Naive thymus-derived CD4-positive, alpha-beta T cell (primary cell): ENCODE data around the gene SIPA1. TPM values are rescaled to one million over a fixed set of nuclear protein-coding genes. Genes with fewer than 3 reads are reported as not detected.
A peak's percentile ranks its signal among the peaks of the same experiment; 100 is the strongest.

Source experiments
- ATAC-seq: fragments of 150-1000 bp; cut with Tn5 transposase; 2 replicates; pipeline ENCODE4 v1.10.0; 2021; ENCODE audit warnings: mild to moderate bottlenecking, moderate library complexity
- CTCF ChIA-PET: fragments of 350-600 bp; sonication (Branson Sonifier 250); formaldehyde crosslinking; loops from one replicate; lab custom pipeline; 2021; ENCODE audit warnings: antibody characterized with exemption; lab: Charles Lee
- POLR2A ChIA-PET: fragments of 350-600 bp; sonication (Branson Sonifier 250); formaldehyde crosslinking; loops from one replicate; lab custom pipeline; 2021; ENCODE audit warnings: antibody characterized with exemption, inconsistent platforms; lab: Charles Lee
- DNase-seq, 9 donors: peaks; one replicate each; pipeline versions ENCODE4 v3.0.0 to v3.0.0-alpha.2; 2020 to 2022; ENCODE audit warnings: mixed read lengths in 1 of 9
- H3K27ac ChIP-seq: one replicate; pipeline ENCODE4 v1.7.0; 2013; ENCODE audit warnings: mild to moderate bottlenecking, low read depth, low read length, moderate library complexity
- H3K27me3 ChIP-seq, 2 donors: one replicate each; pipeline ENCODE4 v1.7.0; 2013; ENCODE audit warnings: low read length in 2 of 2, mild to moderate bottlenecking in 2 of 2, moderate library complexity in 2 of 2; ENCODE audit not compliant: control insufficient read depth in 2 of 2, insufficient read depth in 2 of 2
- H3K36me3 ChIP-seq, 3 experiments: 1 replicate in 2 of 3; 2 replicates in 1 of 3; pipeline ENCODE4 v1.7.0; 2013; ENCODE audit warnings: low read length in 3 of 3, mild to moderate bottlenecking in 3 of 3, moderate library complexity in 1 of 3; ENCODE audit not compliant: insufficient read depth in 3 of 3, control insufficient read depth in 2 of 3
- H3K4me1 ChIP-seq, 2 donors: one replicate each; pipeline ENCODE4 v1.7.0; 2013; ENCODE audit warnings: low read length in 2 of 2, mild to moderate bottlenecking in 2 of 2, moderate library complexity in 1 of 2; ENCODE audit not compliant: control insufficient read depth in 2 of 2, insufficient read depth in 2 of 2
- H3K4me3 ChIP-seq: 2 replicates; pipeline ENCODE4 v1.7.0; 2013; ENCODE audit warnings: mild to moderate bottlenecking, low read length
- H3K9me3 ChIP-seq, 3 experiments: 1 replicate in 2 of 3; 2 replicates in 1 of 3; pipeline ENCODE4 v1.7.0; 2013; ENCODE audit warnings: low read length in 3 of 3; ENCODE audit not compliant: control insufficient read depth in 2 of 3
- H3K27ac Mint-ChIP-seq, 9 donors: one replicate each; pipeline ENCODE4 v1.8.0; 2020 to 2022; ENCODE audit warnings: mixed read lengths in 9 of 9, mild to moderate bottlenecking in 8 of 9, moderate library complexity in 5 of 9, inconsistent platforms in 2 of 9
- H3K27me3 Mint-ChIP-seq, 5 donors: one replicate each; pipeline ENCODE4 v1.8.0; 2021 to 2022; ENCODE audit warnings: mixed read lengths in 5 of 5, mild to moderate bottlenecking in 1 of 5
- H3K36me3 Mint-ChIP-seq, 5 donors: one replicate each; pipeline ENCODE4 v1.8.0; 2020 to 2022; ENCODE audit warnings: mixed read lengths in 5 of 5, mild to moderate bottlenecking in 3 of 5, inconsistent platforms in 1 of 5
- H3K4me1 Mint-ChIP-seq, 7 donors: one replicate each; pipeline ENCODE4 v1.8.0; 2020 to 2022; ENCODE audit warnings: mixed read lengths in 7 of 7, mild to moderate bottlenecking in 3 of 7, inconsistent platforms in 1 of 7
- H3K4me3 Mint-ChIP-seq, 10 donors: one replicate each; pipeline ENCODE4 v1.8.0; 2020 to 2022; ENCODE audit warnings: mild to moderate bottlenecking in 10 of 10, mixed read lengths in 10 of 10, moderate library complexity in 6 of 10, inconsistent platforms in 2 of 10
- H3K9me3 Mint-ChIP-seq, 11 donors: one replicate each; pipeline ENCODE4 v1.8.0; 2020 to 2022; ENCODE audit warnings: mixed read lengths in 11 of 11, mild to moderate bottlenecking in 4 of 11, inconsistent platforms in 1 of 11, moderate library complexity in 1 of 11
- intact Hi-C, 2 donors: fragments of 100-400 bp; cut with micrococcal nuclease; formaldehyde crosslinking; loops; one replicate each; pipeline ENCODE4 v1.15.1; 2023
- polyA plus RNA-seq, 2 donors: library from polyadenylated mRNA; unstranded; fragments of 300-500 nt; fragmentation: Illumina TruSeq; gene quantifications; one replicate each; pipeline ENCODE4 v1.2.3, GENCODE V29; 2021
- total RNA-seq, 6 experiments: library from RNA in 5 of 6; stranded (reverse) in 5 of 6; gene quantifications; 1 replicate in 5 of 6; 2 replicates in 1 of 6; pipeline ENCODE4 v1.2.3 and lab custom pipeline; 2021 to 2026

Gene SIPA1
- total and polyA plus RNA-seq, 7 experiments from 2014 or later: 90.3 to 249 (median 184) TPM

DNA sequence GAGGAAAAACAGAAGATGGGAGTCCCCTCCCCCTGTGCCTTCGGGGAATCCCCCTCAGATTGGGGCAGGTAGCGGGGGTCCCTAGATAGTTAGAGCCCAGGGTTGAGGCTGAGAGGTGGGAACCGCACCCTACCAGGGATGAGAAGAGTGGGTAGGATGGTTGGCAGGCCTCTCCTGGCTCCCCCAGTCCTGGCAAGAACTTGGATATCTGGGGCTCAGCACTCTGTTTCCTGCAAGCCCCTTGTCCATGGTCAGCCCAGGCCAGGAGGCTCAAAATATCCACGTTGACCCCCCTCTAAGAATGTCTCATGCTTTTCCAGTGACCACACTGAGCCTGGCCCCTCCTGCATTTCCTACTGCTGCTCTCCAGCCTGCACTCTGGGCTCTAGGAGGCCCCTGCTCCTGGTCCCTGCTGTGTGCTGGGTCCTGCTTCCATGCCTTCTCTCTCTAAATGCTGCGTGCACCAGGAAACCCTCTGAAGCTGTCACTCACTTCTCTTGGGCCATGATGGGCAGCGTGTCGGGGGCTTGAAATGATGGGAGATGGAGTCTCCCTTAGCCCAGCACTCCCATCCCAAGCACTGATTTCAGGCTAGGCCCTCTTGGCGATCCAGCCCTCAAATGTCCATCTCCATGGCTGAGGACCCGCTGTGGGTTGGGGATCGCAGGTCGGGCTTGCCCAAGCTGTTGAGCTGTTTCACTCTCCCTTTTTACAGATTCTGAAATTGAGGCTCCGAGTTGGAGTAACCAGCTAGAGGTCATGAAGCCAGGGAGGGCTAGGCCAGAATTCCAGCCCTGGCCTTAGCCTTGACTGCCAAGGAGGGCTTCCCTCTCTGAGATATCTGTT, 25.9 kb upstream of the SIPA1 start:
- Mint-ChIP-seq H3K4me1 (peaks cover 40 to 59% (median 48%) of the 10 kb centered on the region in 7 donors), H3K36me3 (peaks cover 0 to 15% (median 6%) of the 10 kb centered on the region in 5 donors), H3K27ac (peak overlapping the region; percentile 87 to 96 (median 92)), H3K9me3 (peaks cover 0 to 4% (median 0%) of the 10 kb centered on the region in 11 donors), H3K4me3 (peak overlapping the region; percentile 93 to 99 (median 97)), H3K27me3 (peaks cover 0 to 6% (median 0%) of the 10 kb centered on the region in 5 donors)
- ChIA-PET POLR2A (interaction anchor here (0.5 to 6.7 kb wide), 14 partner anchors 8 to 263 kb away, joined by 3 to 52 read pairs (median 6); partner anchors contain the start of genes EHBP1L1, MALAT1, MUS81 and RELA), CTCF (interaction anchor here (1.0 kb wide), 2 partner anchors 46 to 72 kb away, joined by 3 to 4 read pairs; no protein-coding TSS in a partner anchor)
- Histone ChIP-seq H3K9me3 (no peaks in the 10 kb centered on the region), H3K4me3 (peak overlapping the region; percentile 89), H3K36me3 (peaks cover 0 to 51% (median 0%) of the 10 kb centered on the region in 3 experiments), H3K4me1 (peaks cover 39 to 50% of the 10 kb centered on the region in 2 donors), H3K27me3 (no peaks in the 10 kb centered on the region), H3K27ac (peak overlapping the region; percentile 98)
- intact Hi-C loops: no loop called here
- no peak for DNase-seq
- no peak for ATAC-seq

DNA sequence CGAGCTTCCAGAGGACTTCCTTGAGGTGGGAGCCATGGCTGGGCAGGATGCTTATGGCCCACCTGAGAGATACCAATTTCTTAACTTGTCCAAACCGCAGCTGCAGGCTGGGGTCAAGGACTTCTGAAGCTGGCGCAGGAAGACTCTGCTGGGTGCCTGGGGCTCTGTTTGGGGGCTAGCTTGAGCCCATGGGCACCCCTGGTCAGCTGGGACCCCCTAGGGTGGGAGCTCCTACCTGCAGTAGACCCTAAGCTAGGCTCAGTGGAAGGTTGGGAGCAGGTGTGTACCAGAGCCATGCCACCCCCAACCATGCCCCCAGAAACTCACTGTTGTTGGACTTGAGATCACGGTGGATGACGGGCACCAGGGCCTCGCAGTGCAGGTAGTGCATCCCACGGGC, 25.2 kb upstream of the SIPA1 start:
- Mint-ChIP-seq H3K4me1 (peaks cover 40 to 66% (median 52%) of the 10 kb centered on the region in 7 donors), H3K4me3 (peak overlapping the region; percentile 93 to 99 (median 97)), H3K27me3 (peaks cover 0 to 6% (median 0%) of the 10 kb centered on the region in 5 donors), H3K36me3 (peaks cover 0 to 15% (median 6%) of the 10 kb centered on the region in 5 donors), H3K27ac (peak overlapping the region; percentile 87 to 96 (median 92)), H3K9me3 (peaks cover 0 to 4% (median 0%) of the 10 kb centered on the region in 11 donors)
- no peak for DNase-seq
- Histone ChIP-seq H3K27ac (peak overlapping the region; percentile 98), H3K4me1 (peaks cover 46 to 55% of the 10 kb centered on the region in 2 donors), H3K27me3 (no peaks in the 10 kb centered on the region), H3K36me3 (peaks cover 0 to 51% (median 6%) of the 10 kb centered on the region in 3 experiments), H3K4me3 (peak overlapping the region; percentile 89), H3K9me3 (no peaks in the 10 kb centered on the region)
- intact Hi-C loops: no loop called here
- CTCF ChIA-PET: interaction anchor here (0.9 to 1.0 kb wide), 3 partner anchors 47 to 272 kb away, joined by 3 to 4 read pairs (median 4); no protein-coding TSS in a partner anchor
- no peak for ATAC-seq
- POLR2A ChIA-PET: interaction anchor here (0.6 to 6.7 kb wide), 14 partner anchors 9 to 247 kb away, joined by 3 to 52 read pairs (median 8); partner anchors contain the start of genes EHBP1L1, KAT5, MALAT1 and MUS81

DNA sequence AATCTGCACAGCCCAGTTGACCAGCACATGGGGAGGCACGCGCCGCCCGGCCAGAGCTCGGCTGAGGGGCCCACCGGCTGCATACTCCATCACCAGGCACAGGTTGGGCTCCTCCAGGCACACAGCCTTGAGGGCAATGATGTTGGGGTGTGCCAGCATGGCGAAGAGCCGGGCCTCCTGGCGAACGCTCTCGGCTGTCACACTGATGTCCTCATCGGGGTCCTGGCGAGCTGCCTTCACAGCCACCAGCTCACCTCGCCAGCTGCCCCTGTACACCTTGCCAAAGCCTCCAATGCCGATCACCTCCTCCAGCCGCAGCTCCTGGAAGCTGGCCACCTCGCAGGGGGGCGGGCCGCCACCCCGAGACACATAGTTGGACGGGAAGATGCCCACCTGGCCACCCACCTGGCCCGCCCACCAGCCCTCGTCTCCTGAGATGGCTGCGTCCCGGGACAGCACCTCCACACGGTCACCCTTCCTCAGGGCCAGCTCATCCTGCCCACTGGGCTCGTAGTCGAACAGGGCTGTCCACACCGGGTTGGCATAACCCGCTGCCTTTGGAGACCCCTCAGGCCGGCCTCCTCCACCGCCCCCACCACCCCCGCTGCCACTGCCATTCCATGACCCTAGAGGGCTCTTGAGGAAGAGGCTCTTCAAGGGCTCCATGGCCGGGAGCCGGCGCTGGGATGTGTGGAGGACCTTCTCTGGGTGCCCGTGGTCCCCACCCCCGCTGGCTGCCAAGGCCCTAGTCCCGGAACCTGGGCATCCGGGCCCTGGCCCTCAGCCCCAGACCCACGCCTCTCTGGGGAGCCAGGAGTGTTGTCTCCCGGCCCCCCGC, 24.6 kb upstream of the SIPA1 start:
- peaks cover 47 to 55% of the 10 kb centered on the region in 2 donors for H3K4me1 ChIP-seq
- Mint-ChIP-seq H3K27me3 (peaks cover 0 to 6% (median 0%) of the 10 kb centered on the region in 5 donors), H3K4me1 (peaks cover 40 to 67% (median 52%) of the 10 kb centered on the region in 7 donors), H3K27ac (peak overlapping the region in 8 of 9 donors; percentile 54 to 96 (median 85)), H3K4me3 (peak overlapping the region; percentile 93 to 99 (median 97)), H3K9me3 (peaks cover 0 to 4% (median 0%) of the 10 kb centered on the region in 11 donors), H3K36me3 (peaks cover 0 to 15% (median 6%) of the 10 kb centered on the region in 5 donors)
- peak overlapping the region; percentile 98 for H3K27ac ChIP-seq
- ATAC-seq: no peak
- intact Hi-C loops: no loop called here
- peaks cover 3 to 51% (median 12%) of the 10 kb centered on the region in 3 experiments for H3K36me3 ChIP-seq
- H3K9me3 ChIP-seq: no peaks in the 10 kb centered on the region
- ChIA-PET POLR2A (interaction anchor here (0.5 to 6.7 kb wide), 17 partner anchors 13 to 247 kb away, joined by 3 to 52 read pairs (median 8); partner anchors contain the start of genes EHBP1L1, FAM89B, KAT5 and MALAT1), CTCF (interaction anchor here (0.7 to 2.6 kb wide), 5 partner anchors 20 to 271 kb away, joined by 3 to 12 read pairs (median 4); partner anchors contain the start of gene ZNRD2)
- DNase-seq: peak in 2 of 9 donors; percentile 32 to 45
- no peaks in the 10 kb centered on the region for H3K27me3 ChIP-seq
- peak overlapping the region; percentile 89 for H3K4me3 ChIP-seq

DNA sequence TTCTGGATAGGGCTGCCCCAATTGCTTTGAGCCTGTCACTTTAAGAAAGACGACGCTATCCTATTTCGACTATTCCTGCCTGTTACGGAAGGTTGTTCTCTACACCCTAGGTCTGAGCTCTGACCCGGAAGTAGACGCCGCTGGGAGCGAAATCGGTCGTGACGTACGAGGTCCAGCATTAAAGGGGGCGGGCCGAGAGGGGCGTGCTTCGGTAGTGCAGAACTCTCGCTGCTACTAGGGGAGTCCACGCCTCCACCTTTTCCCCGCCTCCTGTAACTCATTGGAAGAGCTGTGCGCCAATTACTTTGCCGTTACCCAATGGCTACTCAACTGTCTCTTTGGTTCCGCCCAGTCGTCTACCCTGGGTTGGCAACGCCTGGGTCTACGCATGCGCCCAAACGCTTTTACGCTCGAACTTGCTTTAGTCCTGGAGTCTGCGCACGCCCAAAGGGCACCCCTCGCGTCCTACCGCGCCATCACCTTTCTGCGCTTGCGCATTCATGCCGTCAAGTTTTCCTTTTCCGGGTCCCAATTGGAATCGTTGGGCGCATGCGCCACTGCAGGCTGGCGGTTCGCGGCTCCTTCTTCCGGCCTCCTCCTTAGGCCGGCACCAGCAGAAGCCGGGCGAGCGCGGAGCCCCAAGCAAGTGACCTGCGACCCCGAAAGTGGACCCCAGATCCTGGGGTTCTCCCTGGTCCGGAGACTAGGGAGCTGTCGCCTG, 22.5 kb upstream of the SIPA1 start, which contains the start of gene PCNX3:
Gene PCNX3, plus strand, starts transcription at position 548 of the 721 bp plus-strand sequence. CDS start 536 bp downstream, outside the sequence.
- Histone ChIP-seq H3K27ac (peak within 1 kb of the TSS; percentile 98), H3K4me3 (peak within 1 kb of the TSS; percentile 89), H3K4me1 (peaks cover 42 to 45% of the 10 kb centered on the region in 2 donors), H3K27me3 (no peaks in the 10 kb centered on the region), H3K36me3 (peaks cover 12 to 55% (median 14%) of the 10 kb centered on the region in 3 experiments), H3K9me3 (no peaks in the 10 kb centered on the region)
- Mint-ChIP-seq H3K4me1 (peaks cover 28 to 49% (median 39%) of the 10 kb centered on the region in 7 donors), H3K27ac (peak within 1 kb of the TSS; percentile 90 to 99 (median 97)), H3K27me3 (peaks cover 0 to 6% (median 0%) of the 10 kb centered on the region in 5 donors), H3K4me3 (peak within 1 kb of the TSS; percentile 94 to 99 (median 97)), H3K9me3 (peaks cover 0 to 2% (median 0%) of the 10 kb centered on the region in 11 donors), H3K36me3 (peaks cover 0 to 23% (median 3%) of the 10 kb centered on the region in 5 donors)
- ChIA-PET POLR2A (interaction anchor here (0.6 to 6.7 kb wide), 41 partner anchors 12 to 652 kb away, joined by 3 to 52 read pairs (median 4); partner anchors contain the start of genes BANF1, CCDC85B, CFL1 and EHBP1L1), CTCF (interaction anchor here (0.6 to 2.6 kb wide), 10 partner anchors 11 to 676 kb away, joined by 3 to 12 read pairs (median 4); partner anchors contain the start of genes EHBP1L1, FAM89B, KAT5 and MUS81)
- ATAC-seq (peak; percentile 92), DNase-seq (peak; percentile 95 to 100 (median 100))
- intact Hi-C loops: loop anchor here (1.0 to 5.0 kb wide), 26 partner anchors 11 to 1298 kb away; partner anchors contain the start of genes C11orf68 (in 2 of the 2), DRAP1 (in 2 of the 2), SIPA1 (in 2 of the 2) and SYVN1 (in 2 of the 2)
